ENCODE results near the gene TRMT2A. TPM values are rescaled to one million over a fixed set of nuclear protein-coding genes. Genes with fewer than 3 reads are reported as not detected.
A peak's percentile ranks its signal among the peaks of the same experiment; 100 is the strongest.

Gene TRMT2A
- polyA plus RNA-seq, 1 of the 3 experiments (the other 2 are of a cell fraction), result 54.6 TPM

- H2AFZ ChIP-seq (ENCODE audit: low read depth), result no peak overlapping the region
- peaks cover 71% of the 10 kb centered on the region for H4K20me1 ChIP-seq (ENCODE audit: insufficient read depth)
- H3F3A ChIP-seq (replicated peaks; ENCODE audit: insufficient read depth), result no peaks in the 10 kb centered on the region
- no peak for TF ChIP-seq SMC3 (IDR thresholded peaks at IDR 0.05; ENCODE audit: low read depth, low read length)
- TF ChIP-seq TEAD4 (IDR thresholded peaks at IDR 0.05; ENCODE audit: borderline replicate concordance, insufficient read depth), result no peak
- TF ChIP-seq ZBTB33 (IDR thresholded peaks at IDR 0.05; ENCODE audit: borderline replicate concordance, low read depth), result no peak
- TF ChIP-seq MEF2A (IDR thresholded peaks at IDR 0.05; ENCODE audit: borderline replicate concordance, low read depth), result no peak
- TF ChIP-seq EZH2phosphoT487 (IDR thresholded peaks at IDR 0.05; ENCODE audit: borderline replicate concordance, low read depth), result no peak
- TF ChIP-seq GABPA (IDR thresholded peaks at IDR 0.05; ENCODE audit: low read depth), result no peak
- TF ChIP-seq REST (IDR thresholded peaks at IDR 0.05; ENCODE audit: low read depth, low read length), result no peak
- TF ChIP-seq TCF12 (IDR thresholded peaks at IDR 0.05), result no peak
- TF ChIP-seq RXRA (IDR thresholded peaks at IDR 0.05; ENCODE audit: borderline replicate concordance, low read depth), result no peak
- no peak for TF ChIP-seq USF2 (IDR thresholded peaks at IDR 0.05; ENCODE audit: borderline replicate concordance, low read depth, low read length)
- TF ChIP-seq GATA2 (CRISPR knock-in tag; IDR thresholded peaks at IDR 0.05), result no peak
- no peak for TF ChIP-seq POLR2AphosphoS5 (IDR thresholded peaks at IDR 0.05; ENCODE audit: low read depth, low read length)
- TF ChIP-seq IRF3 (IDR thresholded peaks at IDR 0.05; ENCODE audit: low read depth, low read length), result no peak
- TF ChIP-seq NFIC (IDR thresholded peaks at IDR 0.05; ENCODE audit: borderline replicate concordance), result no peak
- TF ChIP-seq YY1 (IDR thresholded peaks at IDR 0.05; ENCODE audit: low read depth), result no peak
- TF ChIP-seq MAX (IDR thresholded peaks at IDR 0.05; ENCODE audit: low read depth), result no peak
- H3K9me2 ChIP-seq, result no peaks in the 10 kb centered on the region
- H3K4me2 ChIP-seq, result no peak overlapping the region
- H3K4me1 ChIP-seq (ENCODE audit: control insufficient read depth in 1 of 2, insufficient read depth in 2 of 2, low read depth in 1 of 2, low read length in 1 of 2), result peaks cover 0 to 59% of the 10 kb centered on the region in 2 experiments; a peak in 1 of 4 replicates
- H3K79me2 ChIP-seq (ENCODE audit: insufficient read depth), result peaks cover 71% of the 10 kb centered on the region
- no peak overlapping the region for H3K4me3 ChIP-seq (ENCODE audit: low read depth in 2 of 2, low read length in 1 of 2)
- DNase-seq, result no peak
- WGBS (ENCODE audit: low lambda C conversion rate), result 94% methylated on average over 11 of the region's 25 CpGs
- no peaks in the 10 kb centered on the region for H3K9me3 ChIP-seq
- CTCF ChIA-PET, result interaction anchor here (0.6 kb wide), 1 partner anchor 21 kb away, joined by 3 read pairs; no protein-coding TSS in a partner anchor
- POLR2A ChIA-PET, result no interaction called here
- no peak overlapping the region for H3K9ac ChIP-seq
- H3K36me3 ChIP-seq (replicated peaks in 1 of 2; ENCODE audit: control insufficient read depth in 1 of 2, insufficient read depth in 2 of 2, low read length in 1 of 2), result peaks cover 0 to 4% of the 10 kb centered on the region in 2 experiments
- H3K27me3 ChIP-seq (ENCODE audit: insufficient read depth), result no peaks in the 10 kb centered on the region
- peak overlapping the region in 1 of 2 experiments; percentile 69; a peak in 1 of 4 replicates for H3K27ac ChIP-seq (ENCODE audit: low read depth in 2 of 2, low read length in 1 of 2)
These were observed 19.0 kb upstream of the TRMT2A start for GRCh38 chr22:20135806-20136602.

Measured in SK-N-SH (cell line).